ENCODE results near the gene MX2.

The MX2 gene

GRCh38 chr21:41387042-41387819 lies 25.4 kb downstream of the MX2 start:
- WGBS (ENCODE audit: insufficient coverage, insufficient read length) = no CpG with 5 or more reads among the region's 14 CpGs
- Histone ChIP-seq H3K36me3 (ENCODE audit: control insufficient read depth, insufficient read depth, low read length) (no peaks in the 10 kb centered on the region), H3K4me3 (ENCODE audit: low read length) (no peak overlapping the region), H3K4me1 (ENCODE audit: control insufficient read depth, insufficient read depth, low read length) (no peaks in the 10 kb centered on the region), H3K27me3 (ENCODE audit: control insufficient read depth, insufficient read depth, low read length) (no peaks in the 10 kb centered on the region), H3K27ac (ENCODE audit: low read length) (no peak overlapping the region), H3K9me3 (ENCODE audit: control insufficient read depth, insufficient read depth, low read length) (no peaks in the 10 kb centered on the region)
- no peak for DNase-seq (ENCODE audit: low read depth, low spot score)

GRCh38 chr21:41387824-41388223 lies 26.0 kb downstream of the MX2 start:
- no CpG with 5 or more reads among the region's 8 CpGs for WGBS (ENCODE audit: insufficient coverage, insufficient read length)
- Histone ChIP-seq H3K4me3 (ENCODE audit: low read length) (no peak overlapping the region), H3K27ac (ENCODE audit: low read length) (no peak overlapping the region), H3K9me3 (ENCODE audit: control insufficient read depth, insufficient read depth, low read length) (no peaks in the 10 kb centered on the region), H3K36me3 (ENCODE audit: control insufficient read depth, insufficient read depth, low read length) (no peaks in the 10 kb centered on the region), H3K4me1 (ENCODE audit: control insufficient read depth, insufficient read depth, low read length) (no peaks in the 10 kb centered on the region), H3K27me3 (ENCODE audit: control insufficient read depth, insufficient read depth, low read length) (no peaks in the 10 kb centered on the region)
- no peak for DNase-seq (ENCODE audit: low read depth, low spot score)

GRCh38 chr21:41388259-41388658 lies 26.4 kb downstream of the MX2 start:
- no peaks in the 10 kb centered on the region for H3K4me1 ChIP-seq (ENCODE audit: control insufficient read depth, insufficient read depth, low read length)
- no peaks in the 10 kb centered on the region for H3K9me3 ChIP-seq (ENCODE audit: control insufficient read depth, insufficient read depth, low read length)
- no CpG with 5 or more reads among the region's 14 CpGs for WGBS (ENCODE audit: insufficient coverage, insufficient read length)
- DNase-seq (ENCODE audit: low read depth, low spot score) = no peak
- H3K4me3 ChIP-seq (ENCODE audit: low read length) = no peak overlapping the region
- H3K36me3 ChIP-seq (ENCODE audit: control insufficient read depth, insufficient read depth, low read length) = no peaks in the 10 kb centered on the region
- no peaks in the 10 kb centered on the region for H3K27me3 ChIP-seq (ENCODE audit: control insufficient read depth, insufficient read depth, low read length)
- no peak overlapping the region for H3K27ac ChIP-seq (ENCODE audit: low read length)

- H3K27me3 ChIP-seq (ENCODE audit: control insufficient read depth, insufficient read depth, low read length) = no peaks in the 10 kb centered on the region
- no peak overlapping the region for H3K4me3 ChIP-seq (ENCODE audit: low read length)
- DNase-seq (ENCODE audit: low read depth, low spot score) = no peak
- no CpG with 5 or more reads among the region's 17 CpGs for WGBS (ENCODE audit: insufficient coverage, insufficient read length)
- H3K36me3 ChIP-seq (ENCODE audit: control insufficient read depth, insufficient read depth, low read length) = no peaks in the 10 kb centered on the region
- no peak overlapping the region for H3K27ac ChIP-seq (ENCODE audit: low read length)
- no peaks in the 10 kb centered on the region for H3K4me1 ChIP-seq (ENCODE audit: control insufficient read depth, insufficient read depth, low read length)
- H3K9me3 ChIP-seq (ENCODE audit: control insufficient read depth, insufficient read depth, low read length) = no peaks in the 10 kb centered on the region
These were observed 28.3 kb downstream of the MX2 start for GRCh38 chr21:41390043-41390639.

- no peaks in the 10 kb centered on the region for H3K4me1 ChIP-seq (ENCODE audit: control insufficient read depth, insufficient read depth, low read length)
- H3K27me3 ChIP-seq (ENCODE audit: control insufficient read depth, insufficient read depth, low read length) = no peaks in the 10 kb centered on the region
- no peaks in the 10 kb centered on the region for H3K9me3 ChIP-seq (ENCODE audit: control insufficient read depth, insufficient read depth, low read length)
- no CpG with 5 or more reads among the region's 8 CpGs for WGBS (ENCODE audit: insufficient coverage, insufficient read length)
- no peak for DNase-seq (ENCODE audit: low read depth, low spot score)
- H3K4me3 ChIP-seq (ENCODE audit: low read length) = no peak overlapping the region
- no peak overlapping the region for H3K27ac ChIP-seq (ENCODE audit: low read length)
- H3K36me3 ChIP-seq (ENCODE audit: control insufficient read depth, insufficient read depth, low read length) = no peaks in the 10 kb centered on the region
These were observed 32.1 kb downstream of the MX2 start for GRCh38 chr21:41393876-41394465.

GRCh38 chr21:41396558-41397075 lies 34.8 kb downstream of the MX2 start:
- Histone ChIP-seq H3K27me3 (ENCODE audit: control insufficient read depth, insufficient read depth, low read length) (no peaks in the 10 kb centered on the region), H3K27ac (ENCODE audit: low read length) (no peak overlapping the region), H3K36me3 (ENCODE audit: control insufficient read depth, insufficient read depth, low read length) (no peaks in the 10 kb centered on the region), H3K4me1 (ENCODE audit: control insufficient read depth, insufficient read depth, low read length) (no peaks in the 10 kb centered on the region), H3K4me3 (ENCODE audit: low read length) (no peak overlapping the region), H3K9me3 (ENCODE audit: control insufficient read depth, insufficient read depth, low read length) (no peaks in the 10 kb centered on the region)
- no peak for DNase-seq (ENCODE audit: low read depth, low spot score)
- no CpG with 5 or more reads among the region's 7 CpGs for WGBS (ENCODE audit: insufficient coverage, insufficient read length)

- no peaks in the 10 kb centered on the region for H3K27me3 ChIP-seq (ENCODE audit: control insufficient read depth, insufficient read depth, low read length)
- H3K27ac ChIP-seq (ENCODE audit: low read length) = no peak overlapping the region
- H3K4me3 ChIP-seq (ENCODE audit: low read length) = no peak overlapping the region
- no CpG with 5 or more reads among the region's 7 CpGs for WGBS (ENCODE audit: insufficient coverage, insufficient read length)
- no peaks in the 10 kb centered on the region for H3K36me3 ChIP-seq (ENCODE audit: control insufficient read depth, insufficient read depth, low read length)
- DNase-seq (ENCODE audit: low read depth, low spot score) = no peak
- no peaks in the 10 kb centered on the region for H3K4me1 ChIP-seq (ENCODE audit: control insufficient read depth, insufficient read depth, low read length)
- H3K9me3 ChIP-seq (ENCODE audit: control insufficient read depth, insufficient read depth, low read length) = no peaks in the 10 kb centered on the region
These were observed 35.7 kb downstream of the MX2 start for GRCh38 chr21:41397471-41397891.

- Histone ChIP-seq H3K27me3 (ENCODE audit: control insufficient read depth, insufficient read depth, low read length) (no peaks in the 10 kb centered on the region), H3K4me3 (ENCODE audit: low read length) (no peak overlapping the region), H3K36me3 (ENCODE audit: control insufficient read depth, insufficient read depth, low read length) (no peaks in the 10 kb centered on the region), H3K9me3 (ENCODE audit: control insufficient read depth, insufficient read depth, low read length) (no peaks in the 10 kb centered on the region), H3K27ac (ENCODE audit: low read length) (no peak overlapping the region), H3K4me1 (ENCODE audit: control insufficient read depth, insufficient read depth, low read length) (no peaks in the 10 kb centered on the region)
- no CpG with 5 or more reads among the region's 4 CpGs for WGBS (ENCODE audit: insufficient coverage, insufficient read length)
- DNase-seq (ENCODE audit: low read depth, low spot score) = no peak
These were observed 36.4 kb downstream of the MX2 start for GRCh38 chr21:41398251-41398650.

- no peak overlapping the region for H3K27ac ChIP-seq (ENCODE audit: low read length)
- DNase-seq (ENCODE audit: low read depth, low spot score) = no peak
- no CpG with 5 or more reads among the region's 16 CpGs for WGBS (ENCODE audit: insufficient coverage, insufficient read length)
- no peaks in the 10 kb centered on the region for H3K9me3 ChIP-seq (ENCODE audit: control insufficient read depth, insufficient read depth, low read length)
- no peaks in the 10 kb centered on the region for H3K36me3 ChIP-seq (ENCODE audit: control insufficient read depth, insufficient read depth, low read length)
- H3K4me1 ChIP-seq (ENCODE audit: control insufficient read depth, insufficient read depth, low read length) = no peaks in the 10 kb centered on the region
- no peak overlapping the region for H3K4me3 ChIP-seq (ENCODE audit: low read length)
- no peaks in the 10 kb centered on the region for H3K27me3 ChIP-seq (ENCODE audit: control insufficient read depth, insufficient read depth, low read length)
These were observed 37.0 kb downstream of the MX2 start for GRCh38 chr21:41398831-41399230.

GRCh38 chr21:41399246-41399800 lies 37.5 kb downstream of the MX2 start:
- WGBS (ENCODE audit: insufficient coverage, insufficient read length) = no CpG with 5 or more reads among the region's 7 CpGs
- Histone ChIP-seq H3K4me3 (ENCODE audit: low read length) (no peak overlapping the region), H3K27ac (ENCODE audit: low read length) (no peak overlapping the region), H3K27me3 (ENCODE audit: control insufficient read depth, insufficient read depth, low read length) (no peaks in the 10 kb centered on the region), H3K36me3 (ENCODE audit: control insufficient read depth, insufficient read depth, low read length) (no peaks in the 10 kb centered on the region), H3K4me1 (ENCODE audit: control insufficient read depth, insufficient read depth, low read length) (no peaks in the 10 kb centered on the region), H3K9me3 (ENCODE audit: control insufficient read depth, insufficient read depth, low read length) (no peaks in the 10 kb centered on the region)
- DNase-seq (ENCODE audit: low read depth, low spot score) = no peak
